GM13977 (cell line): ENCODE measurements around the gene TAS2R1.

Experiments used
- DNase-seq: peaks from one replicate; pipeline ENCODE4 v3.0.0; 2012; ENCODE audit warnings: low spot score
- CTCF ChIP-seq: IDR thresholded peaks from 2 replicates; pipeline ENCODE4 v1.5.1; 2012; ENCODE audit warnings: mild to moderate bottlenecking, control low read depth; ENCODE audit not compliant: insufficient read depth; ENCODE audit errors: extremely low read depth, missing control alignments
- in situ Hi-C: fragments of 300-500 bp; cut with MboI; formaldehyde crosslinking; loops from one replicate; pipeline ENCODE4 v1.12.0; 2022; ENCODE audit warnings: low sequenced_read_pairs, low pct_unique_long_range_greater_than_20kb, mixed read lengths, inconsistent platforms; ENCODE audit not compliant: unreplicated experiment

TAS2R1 gene

GRCh38 chr5:9644630-9645029, 14.5 kb upstream of the TAS2R1 start:
- DNase-seq = no peak
- TF ChIP-seq CTCF = no peak
- in situ Hi-C loops = no loop called here

GRCh38 chr5:9642621-9643020, 12.5 kb upstream of the TAS2R1 start:
- no peak for TF ChIP-seq CTCF
- DNase-seq = no peak
- in situ Hi-C loops = no loop called here

- DNase-seq = no peak
- in situ Hi-C loops = no loop called here
- no peak for TF ChIP-seq CTCF
Measured at GRCh38 chr5:9641806-9642355, 11.7 kb upstream of the TAS2R1 start.

GRCh38 chr5:9632495-9632894, 2.3 kb upstream of the TAS2R1 start:
- in situ Hi-C loops = no loop called here
- TF ChIP-seq CTCF = no peak
- DNase-seq = no peak

GRCh38 chr5:9627541-9627940, 2.6 kb downstream of the TAS2R1 start:
- in situ Hi-C loops = no loop called here
- TF ChIP-seq CTCF = no peak
- DNase-seq = no peak

GRCh38 chr5:9626955-9627354, 3.2 kb downstream of the TAS2R1 start:
- no peak for DNase-seq
- in situ Hi-C loops = no loop called here
- TF ChIP-seq CTCF = no peak

- in situ Hi-C loops = no loop called here
Measured at GRCh38 chr5:9625731-9626130, 4.4 kb downstream of the TAS2R1 start.

More at GRCh38 chr5:9625731-9626130, 4.4 kb downstream of the TAS2R1 start:
- DNase-seq = no peak
- no peak for TF ChIP-seq CTCF
